CD4-positive, alpha-beta T cell treated with Interleukin-1 beta for 1 hour (primary cell): ENCODE results near the gene KRT4.
"Not testable (repeated sequence)": the region's sequence is repeated elsewhere in the genome, so short reads cannot be mapped to it uniquely, and the experiment has no call there.

Experiments
- DNase-seq, 2 donors: peaks; one replicate each; pipeline ENCODE4 v3.0.0-alpha.2; 2020 to 2022

Gene KRT4

DNA sequence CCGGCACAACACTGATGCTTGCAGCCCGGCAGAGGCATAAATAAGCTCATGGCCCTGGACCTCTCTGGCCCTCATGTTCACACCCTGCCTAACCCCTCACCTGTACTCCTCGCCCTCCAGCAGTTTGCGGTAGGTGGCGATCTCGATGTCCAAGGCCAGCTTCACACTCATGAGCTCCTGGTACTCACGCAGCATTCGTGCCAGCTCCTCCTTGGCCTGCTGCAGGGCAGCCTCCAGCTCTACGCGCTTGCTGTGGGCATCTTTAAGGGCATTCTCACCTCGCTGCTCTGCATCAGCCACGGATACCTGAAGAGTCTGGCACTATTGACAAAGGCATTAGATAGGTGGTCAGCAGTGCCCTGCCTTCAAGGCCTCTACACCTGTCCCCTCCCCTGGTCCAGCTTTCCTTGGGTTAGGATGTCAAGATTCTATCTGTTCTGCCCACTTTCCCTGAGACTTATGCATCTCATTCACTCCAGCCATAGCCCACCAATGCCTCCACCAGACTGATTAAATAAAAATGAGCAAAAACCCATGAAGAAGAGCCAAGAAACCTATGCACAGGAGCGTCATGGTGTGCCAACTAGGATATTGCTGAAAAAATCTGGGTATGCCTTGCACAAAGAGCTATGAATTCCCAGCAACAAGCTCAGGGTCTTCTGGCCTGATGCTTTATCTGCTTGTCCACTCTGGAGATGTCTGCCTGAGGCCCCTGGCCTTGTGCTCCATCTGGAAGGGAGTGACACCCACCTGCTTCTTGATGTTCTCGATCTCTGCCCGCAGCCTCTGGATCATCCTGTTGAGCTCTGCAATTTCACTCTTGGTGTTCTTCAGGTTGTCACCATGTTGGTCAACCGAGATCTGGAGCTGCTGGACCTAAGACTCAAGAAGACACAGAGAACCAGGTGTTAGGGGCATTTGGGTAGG is 6.1 kb downstream of the KRT4 start:
- DNase-seq = no peak

DNA sequence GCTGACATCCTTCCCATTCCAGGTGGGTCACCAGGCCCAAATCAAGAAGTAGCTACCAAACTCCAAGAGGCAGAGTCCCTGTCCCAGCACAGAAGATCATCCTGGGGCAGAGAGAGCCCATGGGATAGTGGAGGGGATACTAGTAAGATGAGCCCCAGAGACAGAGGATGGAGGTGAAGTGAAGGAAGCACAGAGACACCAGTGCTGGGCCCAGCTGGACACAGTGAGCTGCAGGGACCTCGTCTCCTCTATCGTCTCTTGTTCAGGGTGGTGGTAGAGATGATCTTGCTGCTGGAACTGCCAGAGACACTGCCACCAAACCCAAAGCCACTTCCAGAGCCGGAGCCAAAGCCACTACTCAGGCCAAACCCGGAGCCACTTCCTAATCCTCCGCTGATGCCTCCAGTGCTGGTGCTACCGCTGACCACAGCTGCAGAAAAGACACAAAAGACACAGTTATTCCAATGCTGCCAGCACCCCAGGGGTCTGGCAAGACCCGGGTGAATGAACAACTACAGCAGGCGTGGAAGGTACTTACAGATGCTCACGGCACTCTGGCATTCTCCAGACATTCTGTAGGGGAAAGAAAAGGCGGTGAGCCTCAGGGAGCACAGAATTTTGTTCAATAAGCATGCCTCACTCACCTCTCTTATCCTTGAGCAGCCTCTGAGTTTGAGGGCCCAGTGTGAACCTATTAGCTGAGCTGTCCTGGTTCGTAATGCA is 6.9 kb downstream of the KRT4 start:
- no peak for DNase-seq

DNA sequence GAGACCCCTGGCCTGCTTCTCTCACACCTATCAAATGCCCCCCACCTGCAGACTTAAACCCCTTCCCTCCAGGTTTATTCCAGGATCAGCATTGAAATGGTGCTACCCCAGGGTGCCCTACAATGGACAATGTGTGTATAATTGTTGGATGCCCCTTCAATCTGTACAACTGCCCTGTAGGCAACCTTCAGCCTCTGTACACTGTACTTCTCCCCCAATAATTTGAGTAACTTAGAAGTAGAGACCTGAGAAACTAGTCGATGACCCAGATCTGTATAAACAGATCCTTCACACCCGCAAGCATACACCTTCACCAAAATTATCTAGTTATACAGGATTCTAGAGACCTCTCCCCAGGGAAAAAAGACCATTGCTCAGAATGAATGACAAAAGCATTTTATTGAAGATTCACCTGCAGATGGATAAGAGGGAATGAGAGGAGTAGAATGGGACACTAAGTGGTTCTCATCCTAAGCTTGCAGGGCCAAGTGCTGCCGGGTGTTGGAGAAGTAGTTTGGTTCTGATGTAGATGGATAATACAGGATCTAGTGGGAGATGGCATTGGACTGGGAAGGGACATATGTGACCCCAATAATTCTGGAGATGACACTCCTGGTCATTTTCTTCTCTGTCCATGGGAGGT is 7.6 kb downstream of the KRT4 start:
- DNase-seq = no peak

DNA sequence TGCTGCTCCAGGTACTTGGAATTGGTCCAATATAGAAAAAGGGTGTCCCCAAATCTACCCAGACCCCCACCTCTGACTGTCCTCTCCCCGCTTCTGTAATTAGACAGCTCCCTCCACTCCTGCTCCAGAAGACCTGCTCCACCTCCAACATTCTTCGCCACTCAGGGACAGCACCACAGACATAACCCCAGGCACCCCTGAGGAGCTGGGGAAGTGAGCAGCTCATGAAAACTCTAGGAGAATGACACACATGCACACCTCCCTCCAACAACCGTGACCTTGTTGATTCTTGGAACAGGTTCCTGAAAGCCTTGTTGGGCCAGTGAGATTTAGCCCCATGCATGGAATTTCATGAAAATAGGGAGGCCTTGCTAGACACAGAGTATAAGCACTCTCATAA is 8.2 kb downstream of the KRT4 start:
- DNase-seq = no peak

DNA sequence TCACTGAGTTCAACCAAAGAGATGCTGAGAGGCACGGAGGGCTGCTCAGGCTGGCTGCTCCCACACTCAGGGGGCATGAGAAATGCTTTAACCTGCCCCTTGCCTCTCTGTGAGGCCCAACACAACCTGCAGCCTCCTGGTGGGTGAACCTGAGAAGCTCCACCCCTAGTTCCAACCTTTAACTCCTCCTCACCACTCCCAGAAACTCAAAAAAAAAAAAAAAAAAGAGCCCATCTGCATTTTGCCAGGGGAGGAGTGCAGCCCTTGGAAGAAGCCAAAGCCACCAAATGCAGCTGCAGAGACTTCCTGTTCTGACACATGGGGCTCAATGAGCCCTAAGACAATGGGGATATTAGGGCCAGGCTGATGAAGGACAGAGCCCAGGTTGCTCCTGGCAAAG is 8.9 kb downstream of the KRT4 start:
- no peak for DNase-seq

DNA sequence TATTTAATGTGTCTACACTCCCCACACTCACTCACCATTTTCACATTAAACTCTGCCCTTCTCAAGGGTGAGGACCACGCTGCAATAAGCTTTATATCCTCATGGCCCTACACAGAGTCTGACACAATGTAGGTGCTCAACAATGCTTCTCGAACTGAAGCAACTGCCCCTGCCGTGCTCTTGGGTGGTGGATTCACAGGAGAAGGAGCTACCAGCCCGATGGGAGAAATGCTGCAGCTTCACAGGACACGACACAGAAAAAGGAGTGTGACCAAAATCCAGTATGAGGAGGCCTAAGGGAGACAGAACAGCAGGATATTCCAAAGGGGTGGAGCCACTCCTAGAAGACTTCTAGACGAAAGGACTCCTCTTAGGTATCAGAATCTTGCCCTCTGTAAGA is 11.5 kb downstream of the KRT4 start:
- DNase-seq = no peak

DNA sequence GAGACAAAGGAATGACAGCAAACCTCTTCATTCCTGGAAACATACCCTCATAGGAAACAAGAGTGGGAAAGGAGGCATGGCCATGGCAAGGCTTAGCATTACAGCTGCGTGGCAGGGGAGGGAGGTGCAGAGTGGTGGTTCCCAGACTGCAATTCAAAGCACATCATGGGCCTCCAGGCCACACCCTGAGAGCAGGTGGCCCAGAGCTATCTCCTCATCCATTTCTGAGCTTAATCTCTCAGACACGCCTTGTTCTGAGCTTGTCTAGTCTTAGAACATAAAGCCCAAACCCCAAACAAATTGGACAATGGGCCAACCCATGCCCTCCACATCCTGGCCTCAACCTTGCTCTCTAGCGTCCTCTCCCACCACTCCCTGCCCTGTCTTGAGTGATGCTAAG is 12.1 kb downstream of the KRT4 start:
- no peak for DNase-seq

DNA sequence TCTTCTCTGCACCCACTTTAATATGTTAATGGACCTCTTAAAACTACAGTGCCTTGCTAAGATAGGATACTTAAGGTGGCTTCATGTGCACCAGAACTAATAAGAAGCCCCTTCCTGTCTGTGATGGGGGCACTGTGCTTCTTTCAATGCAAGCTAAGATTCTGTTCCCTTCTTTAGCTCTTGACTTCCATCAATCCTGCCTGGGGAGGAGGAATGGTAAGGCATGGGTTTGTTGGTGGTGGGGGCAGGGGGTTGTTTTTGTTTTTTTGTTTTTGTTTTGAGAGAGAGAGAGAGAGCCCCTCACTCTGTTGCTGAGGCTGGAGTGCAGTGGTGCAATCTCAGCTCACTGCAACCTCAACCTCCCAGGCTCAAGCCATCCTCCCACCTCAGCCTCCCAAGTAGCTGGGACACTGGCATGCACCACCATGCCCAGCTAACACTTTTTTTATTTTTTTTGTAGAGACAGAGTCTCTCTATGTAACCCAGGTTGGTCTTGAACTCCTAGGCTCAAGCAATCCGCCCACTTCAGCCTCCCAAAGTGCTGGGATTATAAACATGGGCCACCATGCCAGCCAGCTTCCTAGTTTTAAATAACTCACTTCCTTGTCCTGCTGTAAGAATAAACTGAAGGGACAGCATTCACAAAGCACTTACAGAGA is 13.5 kb downstream of the KRT4 start:
- no peak for DNase-seq

DNA sequence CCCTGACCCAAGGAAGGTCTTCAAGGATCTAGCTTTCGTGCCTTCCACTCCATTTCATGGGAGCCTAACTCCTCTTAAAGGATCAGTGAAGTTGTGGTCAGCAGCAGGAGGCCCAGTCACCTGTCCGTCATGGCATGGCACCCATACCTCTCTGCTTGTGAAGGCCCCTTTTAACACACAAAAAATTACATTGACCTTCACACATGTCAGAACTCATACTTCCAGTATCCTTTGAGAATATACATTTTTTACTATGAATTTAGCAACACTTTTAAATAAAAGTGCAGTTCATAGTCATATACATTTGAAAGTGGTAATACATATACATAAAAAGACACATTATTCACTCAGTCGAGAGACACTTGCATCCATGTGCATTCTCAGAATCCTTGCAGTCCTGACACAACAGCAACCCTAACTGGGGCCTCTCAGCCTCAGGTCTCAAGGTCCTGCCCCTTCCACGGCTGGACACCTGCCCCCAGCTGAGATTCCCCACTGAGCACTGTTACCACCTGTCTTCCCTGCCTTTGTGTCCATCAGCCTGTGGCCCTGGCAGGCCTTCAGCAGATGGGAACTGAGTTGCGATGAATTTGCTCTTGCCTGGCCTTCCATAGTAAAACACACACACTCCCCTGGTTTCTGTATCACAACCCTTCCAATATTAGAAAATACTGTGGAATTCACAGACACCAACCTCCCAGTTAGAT is 14.3 kb downstream of the KRT4 start:
- DNase-seq = no peak

DNA sequence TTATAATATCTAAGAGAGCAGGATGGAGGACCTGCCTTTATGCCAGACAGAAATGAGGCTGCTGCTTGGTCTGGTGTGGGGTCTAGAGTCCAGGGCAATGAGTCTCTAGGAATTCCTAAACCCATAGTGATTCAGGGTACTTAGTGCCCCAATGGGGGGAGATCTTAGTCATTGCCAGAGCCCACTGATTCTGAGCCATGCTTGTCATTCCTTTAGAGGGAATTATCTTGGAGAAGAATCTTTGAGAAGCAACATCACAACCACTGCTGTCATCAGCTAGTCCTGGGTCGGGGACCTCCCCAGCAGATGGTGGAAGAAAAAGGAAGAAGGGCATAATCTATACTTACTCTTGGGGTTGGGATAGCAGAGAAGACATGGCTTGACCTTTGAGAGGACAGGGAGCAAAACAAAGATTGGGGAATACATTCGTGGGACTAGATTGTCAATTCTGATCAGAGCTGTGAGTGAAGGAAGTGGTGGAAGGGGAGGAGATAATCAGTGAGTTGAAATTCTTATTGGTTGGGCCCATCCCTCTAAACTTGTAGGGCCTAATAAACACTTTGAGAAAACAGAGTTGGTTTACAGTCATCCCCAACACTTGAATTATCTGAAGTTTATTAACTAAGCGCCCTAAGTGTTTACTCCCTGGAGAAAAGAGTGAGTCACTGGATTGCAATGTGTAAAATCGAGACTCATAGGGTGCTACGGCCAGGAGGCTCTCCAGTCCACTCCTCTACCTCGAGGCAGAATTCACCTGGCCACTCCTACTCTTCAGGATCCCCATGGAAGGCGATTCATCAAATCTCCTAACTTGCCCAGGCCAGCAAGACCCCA is 15.0 kb downstream of the KRT4 start:
- DNase-seq = no peak

DNA sequence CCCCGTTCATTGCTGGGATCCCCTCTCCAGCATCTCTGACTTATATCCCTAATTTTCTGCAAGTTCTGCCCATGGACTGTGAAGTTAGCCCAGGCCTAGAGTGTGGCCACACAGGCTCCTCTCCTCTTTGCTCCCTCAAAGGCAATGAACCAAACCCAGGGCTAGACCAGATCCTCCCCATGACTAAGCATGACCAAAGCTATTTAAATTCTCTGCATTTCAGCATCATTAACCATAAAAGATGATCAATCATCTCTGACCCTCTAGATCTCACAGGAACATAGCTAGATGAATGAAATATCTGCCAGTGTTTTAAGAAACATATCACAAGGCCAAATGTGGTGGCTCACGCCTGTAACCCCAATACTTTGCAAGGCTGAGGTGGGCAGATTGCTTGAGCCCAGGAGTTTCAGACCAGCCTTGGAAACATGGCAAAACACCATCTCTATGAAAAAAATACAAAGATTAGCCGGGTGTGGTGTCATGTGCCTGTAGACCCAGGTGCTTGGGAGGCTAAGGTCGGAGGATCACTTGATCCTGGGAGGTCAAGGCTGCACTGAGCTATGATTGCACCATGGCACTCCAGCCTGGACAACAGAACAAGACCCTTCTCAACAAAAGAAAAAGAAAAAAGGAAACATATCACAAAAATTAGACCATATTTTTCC is 15.8 kb downstream of the KRT4 start:
- no peak for DNase-seq

DNA sequence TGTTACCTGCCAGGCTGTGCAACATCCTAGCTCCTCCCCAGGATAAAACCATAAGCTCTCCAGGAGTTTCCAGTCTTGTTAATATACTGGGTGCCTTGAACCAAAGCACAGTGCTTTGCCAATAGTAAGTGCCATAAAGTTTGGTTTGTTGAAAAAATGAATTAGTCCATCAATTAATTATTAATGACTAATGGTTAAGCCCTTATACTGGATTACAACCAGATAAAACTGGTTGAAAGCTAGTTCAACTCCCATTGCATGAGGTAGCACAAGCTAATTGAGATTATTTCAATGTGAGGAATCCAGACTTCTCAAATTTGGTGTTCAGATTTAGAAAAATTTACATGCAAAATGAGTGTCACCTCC is 16.4 kb downstream of the KRT4 start:
- no peak for DNase-seq

DNA sequence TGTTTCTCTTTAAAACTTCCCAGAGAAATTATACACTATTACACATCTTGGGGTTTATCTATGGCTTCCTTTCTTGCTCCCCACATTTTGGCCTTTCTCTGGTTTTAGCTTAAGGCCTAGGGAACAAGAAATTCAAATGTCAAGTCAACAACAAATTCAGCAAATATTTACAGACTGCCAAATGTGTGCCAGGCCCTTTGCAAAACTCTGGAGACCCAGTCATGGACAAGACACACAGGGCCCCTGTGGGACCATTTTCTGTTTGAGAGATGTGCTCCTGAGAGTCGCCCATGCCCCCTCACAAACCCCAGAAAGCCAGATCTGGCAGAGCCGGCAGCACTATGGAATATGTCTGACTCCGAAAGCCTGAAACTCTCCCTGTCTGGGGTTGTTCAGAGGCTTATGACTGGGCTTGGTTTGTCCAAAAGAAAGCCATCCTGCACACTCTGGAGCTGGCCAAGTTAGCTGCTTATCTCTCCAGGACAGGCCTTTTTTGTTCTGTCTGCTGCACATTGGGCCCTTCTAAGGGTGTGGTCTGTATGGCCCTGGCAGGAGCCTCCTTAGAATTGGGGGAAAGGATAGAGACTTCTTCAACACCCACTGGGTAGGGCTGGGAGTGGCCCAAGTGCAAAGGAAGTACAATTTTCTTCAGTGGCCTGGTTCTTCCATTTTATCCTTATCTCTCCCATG is 16.9 kb downstream of the KRT4 start:
- DNase-seq = no peak

DNA sequence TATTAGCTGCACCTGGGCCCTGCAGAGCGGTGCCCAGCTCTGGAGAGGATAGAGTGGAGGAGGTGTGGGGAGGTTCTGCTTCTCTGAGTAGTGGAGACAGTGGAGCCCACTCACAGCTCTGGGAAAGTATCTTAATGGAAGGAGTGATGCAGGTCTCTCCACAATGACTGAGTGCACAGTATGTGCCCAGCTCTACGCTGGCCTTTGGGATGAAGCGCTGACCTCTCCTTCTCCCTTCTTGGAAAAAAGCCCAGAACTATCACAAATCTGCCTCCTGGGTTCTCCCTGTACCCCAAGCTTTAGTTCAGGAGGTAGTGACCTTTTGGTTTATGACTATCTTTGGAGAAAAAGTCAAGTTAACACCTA is 17.5 kb downstream of the KRT4 start:
- no peak for DNase-seq

DNA sequence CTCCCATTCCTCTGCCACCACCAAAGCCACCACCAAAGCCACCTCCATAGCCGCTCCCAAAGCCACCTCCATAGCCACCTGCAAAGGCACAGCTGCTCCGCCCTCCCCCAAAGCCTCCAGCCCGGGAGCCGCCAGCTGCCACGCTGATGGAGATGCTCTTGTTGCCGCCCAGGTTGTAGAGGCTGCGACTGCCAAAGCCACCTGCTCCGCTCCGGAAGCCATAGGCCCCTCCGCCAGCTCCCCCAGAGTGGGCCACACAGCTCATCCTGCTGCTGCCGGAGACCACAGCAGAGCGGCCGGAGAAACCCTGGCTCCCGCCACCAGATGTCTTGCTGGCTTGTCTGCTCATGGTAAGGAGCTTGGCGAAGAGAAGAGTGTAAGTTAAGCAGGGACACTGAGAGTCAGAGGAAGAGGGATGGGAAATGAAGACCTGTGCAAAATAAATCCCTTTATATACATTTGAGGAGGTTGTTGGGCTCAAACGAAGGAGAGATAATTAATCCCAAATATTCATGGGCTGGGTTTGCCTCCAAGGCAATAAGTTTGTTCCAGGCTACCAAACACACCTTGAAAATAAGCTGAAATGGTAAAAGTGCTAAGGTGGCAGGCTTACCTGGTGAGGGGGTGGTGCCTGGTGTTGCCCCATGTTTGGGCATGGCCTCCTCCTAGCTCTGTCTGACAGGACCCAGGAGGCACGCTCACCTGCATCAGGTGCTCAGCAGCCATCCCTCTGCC is 18.1 kb downstream of the KRT4 start, which contains the start of gene KRT3:
Gene KRT3, minus strand, starts transcription at position 424 of the 735 bp plus-strand sequence. Its CDS starts 75 bp downstream, at position 349.
- no peak for DNase-seq

DNA sequence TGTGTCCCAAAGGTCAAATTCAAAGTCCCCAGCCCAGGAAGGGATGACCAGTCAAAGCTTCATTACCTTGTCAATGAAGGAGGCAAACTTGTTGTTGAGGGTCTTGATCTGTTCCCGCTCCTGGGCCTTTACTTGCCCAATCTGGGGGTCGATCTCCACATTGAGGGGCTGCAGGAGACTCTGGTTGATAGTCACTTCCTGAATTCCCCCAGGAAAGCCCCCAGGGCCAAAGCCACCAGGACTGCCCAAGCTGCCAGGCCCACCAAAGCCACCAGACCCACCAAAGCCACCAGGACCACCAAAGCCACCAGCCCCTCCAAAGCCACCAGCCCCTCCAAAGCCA is 18.6 kb downstream of the KRT4 start:
- DNase-seq = not testable (repeated sequence)

DNA sequence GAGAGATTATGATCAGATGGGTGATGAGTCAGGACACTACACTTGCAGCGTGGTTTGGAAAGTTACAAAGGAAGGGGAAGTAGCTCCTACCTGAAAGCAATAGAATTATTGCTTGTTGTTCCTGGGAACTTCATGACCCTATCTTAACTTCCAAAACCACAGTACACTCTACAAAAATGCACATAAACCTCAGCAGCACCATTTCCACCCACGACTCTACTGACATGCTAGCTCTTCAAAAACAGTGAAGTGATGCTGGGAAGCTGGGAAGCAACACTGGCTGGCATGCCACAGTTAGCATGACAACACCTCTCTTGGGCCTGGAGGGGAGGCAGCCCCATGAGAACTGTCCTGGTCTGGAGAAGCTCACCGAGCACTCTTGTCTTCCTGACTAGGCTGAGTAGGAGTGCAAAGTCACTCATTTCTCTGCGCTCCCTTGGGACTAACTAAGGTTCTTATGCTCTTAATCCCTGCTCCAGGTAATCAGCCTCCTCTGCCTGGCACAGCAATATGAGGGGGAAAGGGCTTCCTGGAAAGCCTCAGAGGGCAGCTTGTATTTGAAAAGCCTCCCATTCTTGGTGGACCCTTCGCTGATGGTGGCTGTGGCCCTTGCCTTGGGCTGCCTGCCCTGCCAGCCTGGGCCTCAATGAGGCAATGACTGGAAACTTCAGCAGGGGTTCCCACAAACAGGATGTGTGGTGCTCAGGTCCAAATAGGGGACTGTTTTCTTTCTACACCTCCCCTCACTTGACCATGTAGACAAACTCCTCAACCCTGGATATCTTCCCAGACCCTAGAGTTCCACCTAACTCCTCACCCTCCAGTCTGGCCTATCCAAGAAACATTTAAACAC is 19.2 kb downstream of the KRT4 start:
- DNase-seq = no peak

DNA sequence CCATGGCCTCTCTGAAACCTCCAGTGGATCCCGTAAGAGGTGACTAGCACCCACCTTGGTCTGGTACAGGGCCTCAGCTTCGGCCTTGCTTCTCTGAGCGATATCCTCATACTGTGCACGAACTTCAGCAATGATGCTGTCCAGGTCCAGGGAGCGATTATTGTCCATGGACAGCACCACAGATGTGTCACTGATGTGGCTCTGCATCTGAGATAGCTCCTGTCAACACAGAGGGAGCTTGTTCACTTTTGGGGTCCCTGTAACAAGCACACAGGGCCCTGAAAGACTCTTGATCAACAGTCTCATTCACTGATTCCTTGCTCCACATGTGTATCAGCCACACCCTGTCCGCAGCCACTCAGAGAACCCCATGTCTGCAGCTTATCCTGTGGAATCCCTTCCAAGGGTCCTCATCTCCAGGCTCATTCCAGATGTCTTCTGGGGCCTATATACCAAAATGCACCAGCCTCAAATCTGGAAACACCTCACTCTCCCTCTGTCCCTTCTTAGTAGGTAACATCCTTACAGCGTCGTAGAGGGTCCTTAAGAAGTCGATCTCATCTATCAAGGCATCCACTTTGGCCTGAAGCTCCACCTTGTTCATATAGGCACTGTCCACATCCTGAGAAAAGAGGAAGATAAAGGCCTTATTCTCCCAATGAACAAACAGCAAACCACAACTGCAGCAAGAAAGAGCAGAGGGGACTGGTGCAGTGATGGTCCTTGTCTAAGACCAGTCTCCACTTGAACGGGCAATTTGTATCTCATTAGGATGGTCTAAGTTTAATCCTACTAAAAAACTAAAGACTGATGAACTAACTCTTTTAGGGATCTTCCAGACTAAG is 21.5 kb downstream of the KRT4 start:
- DNase-seq = no peak
